Neural progenitor cell (in vitro differentiated cells): ENCODE results near the gene MEF2D. TPM values are rescaled to one million over a fixed set of nuclear protein-coding genes. Genes with fewer than 3 reads are reported as not detected.

Experiments
- DNase-seq: peaks from one replicate; pipeline ENCODE4 v3.0.0-alpha.2; 2016; ENCODE audit warnings: low spot score
- H2AFZ ChIP-seq: fragments of 200-600 bp; sonication (generic); replicated peaks from 2 replicates; pipeline ENCODE4 v1.6.1; 2016; ENCODE audit warnings: antibody characterized with exemption
- H3F3A ChIP-seq: fragments of 200-600 bp; sonication (generic); 2 replicates; pipeline ENCODE4 v1.6.1; 2016; ENCODE audit warnings: antibody characterized with exemption, low read depth
- H3K27ac ChIP-seq: fragments of 200-600 bp; sonication (generic); 2 replicates; pipeline ENCODE4 v1.5.1; 2016; ENCODE audit warnings: mild to moderate bottlenecking
- H3K27me3 ChIP-seq: fragments of 200-600 bp; sonication (generic); 2 replicates; pipeline ENCODE4 v1.6.1; 2016; ENCODE audit warnings: mild to moderate bottlenecking, moderate library complexity
- H3K36me3 ChIP-seq: fragments of 200-600 bp; sonication (generic); 2 replicates; pipeline ENCODE4 v1.5.1; 2016
- H3K4me1 ChIP-seq: fragments of 200-600 bp; sonication (generic); 2 replicates; pipeline ENCODE4 v1.6.1; 2016; ENCODE audit warnings: mixed run types
- H3K4me2 ChIP-seq: fragments of 200-600 bp; sonication (generic); 2 replicates; pipeline ENCODE4 v1.6.1; 2016
- H3K4me3 ChIP-seq: fragments of 200-600 bp; sonication (generic); 2 replicates; pipeline ENCODE4 v1.5.1; 2016
- H3K79me2 ChIP-seq: fragments of 200-600 bp; sonication (generic); 2 replicates; pipeline ENCODE4 v1.6.1; 2016; ENCODE audit warnings: low read depth
- H3K9ac ChIP-seq: fragments of 200-600 bp; sonication (generic); 2 replicates; pipeline ENCODE4 v1.6.1; 2016
- H3K9me3 ChIP-seq: fragments of 200-600 bp; sonication (generic); 2 replicates; pipeline ENCODE4 v1.5.1; 2016; ENCODE audit warnings: low read depth
- H4K20me1 ChIP-seq: fragments of 200-600 bp; sonication (generic); 2 replicates; pipeline ENCODE4 v1.6.1; 2016; ENCODE audit warnings: low read depth
- H3K27ac Mint-ChIP-seq: 3 replicates; pipeline ENCODE4 v1.8.0; 2021; ENCODE audit warnings: mixed read lengths
- H3K27me3 Mint-ChIP-seq: 2 replicates; pipeline ENCODE4 v1.8.0; 2022; ENCODE audit warnings: low read depth, mild to moderate bottlenecking, inconsistent platforms, moderate library complexity, mixed read lengths; ENCODE audit not compliant: insufficient read depth
- H3K36me3 Mint-ChIP-seq: 3 replicates; pipeline ENCODE4 v1.8.0; 2021; ENCODE audit warnings: mixed read lengths
- H3K4me1 Mint-ChIP-seq: 3 replicates; pipeline ENCODE4 v1.8.0; 2021; ENCODE audit warnings: mixed read lengths
- H3K4me3 Mint-ChIP-seq: 3 replicates; pipeline ENCODE4 v1.8.0; 2021; ENCODE audit warnings: mild to moderate bottlenecking, moderate library complexity, mixed read lengths
- H3K9me3 Mint-ChIP-seq: 3 replicates; pipeline ENCODE4 v1.8.0; 2020; ENCODE audit warnings: mixed read lengths
- CTCF ChIP-seq: fragments of 200-600 bp; sonication (generic); IDR thresholded peaks from 2 replicates; pipeline ENCODE4 v1.5.1; 2017; ENCODE audit warnings: antibody characterized with exemption, mild to moderate bottlenecking
- EZH2 ChIP-seq: fragments of 200-600 bp; sonication (generic); IDR thresholded peaks from 2 replicates; pipeline ENCODE4 v1.6.1; 2017; ENCODE audit warnings: antibody characterized with exemption, mild to moderate bottlenecking, moderate library complexity
- EZH2phosphoT487 ChIP-seq: fragments of 200-600 bp; sonication (generic); IDR thresholded peaks from 2 replicates; pipeline ENCODE4 v1.6.1; 2017; ENCODE audit warnings: antibody characterized with exemption
- total RNA-seq: library from RNA; depleted of rRNA; stranded (reverse); fragments of >200 nt; gene quantifications from 2 replicates; pipeline ENCODE4 v1.2.3, GENCODE V29; 2015; ENCODE audit warnings: low replicate concordance

MEF2D gene
- total RNA-seq, 1 donor from 2014 or later = 1.8 TPM

DNA sequence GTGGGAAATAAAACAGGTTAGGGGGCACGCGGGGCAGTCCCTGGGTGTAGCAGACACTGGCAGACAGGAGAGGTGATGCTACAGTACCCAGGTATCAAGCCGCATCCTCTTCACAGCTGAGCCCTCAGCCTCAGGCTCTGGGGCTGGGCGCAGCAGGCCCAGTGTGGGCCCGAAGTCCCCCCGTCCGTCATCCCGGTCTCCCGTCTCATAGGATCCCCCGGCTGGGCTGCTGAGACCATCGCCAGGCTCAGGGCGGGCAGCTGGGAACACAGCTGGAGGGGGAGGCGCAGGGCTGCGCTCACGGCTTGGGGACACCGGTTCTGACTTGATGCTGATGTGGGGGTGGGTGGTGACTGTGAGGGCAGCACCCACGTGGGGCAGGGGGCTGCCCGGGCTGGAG is 32.7 kb downstream of the MEF2D start:
- Histone ChIP-seq H3K9ac (no peak overlapping the region), H2AFZ (no peak overlapping the region), H3K79me2 (no peaks in the 10 kb centered on the region), H3K36me3 (no peaks in the 10 kb centered on the region), H3K27me3 (no peaks in the 10 kb centered on the region), H4K20me1 (no peaks in the 10 kb centered on the region), H3K9me3 (no peaks in the 10 kb centered on the region), H3K4me1 (no peaks in the 10 kb centered on the region), H3K4me3 (no peak overlapping the region), H3K4me2 (no peak overlapping the region), H3F3A (no peaks in the 10 kb centered on the region), H3K27ac (no peak overlapping the region)
- H3K27ac Mint-ChIP-seq = no peak overlapping the region
- peaks cover 2% of the 10 kb centered on the region for H3K4me1 Mint-ChIP-seq
- no peak for DNase-seq
- H3K36me3 Mint-ChIP-seq = peaks cover 6% of the 10 kb centered on the region
- TF ChIP-seq CTCF = no peak
- TF ChIP-seq EZH2 = no peak
- no peak for TF ChIP-seq EZH2phosphoT487
- H3K27me3 Mint-ChIP-seq = peaks cover 7% of the 10 kb centered on the region
- peak overlapping the region; percentile 20 for H3K4me3 Mint-ChIP-seq
- H3K9me3 Mint-ChIP-seq = no peaks in the 10 kb centered on the region

GRCh38 chr1:156467385-156467784 is 33.2 kb downstream of the MEF2D start:
- no peak overlapping the region for H3K4me3 ChIP-seq
- Mint-ChIP-seq H3K4me3 (no peak overlapping the region), H3K27me3 (peaks cover 7% of the 10 kb centered on the region), H3K9me3 (no peaks in the 10 kb centered on the region), H3K4me1 (peaks cover 2% of the 10 kb centered on the region), H3K36me3 (peaks cover 6% of the 10 kb centered on the region), H3K27ac (no peak overlapping the region)
- H3F3A ChIP-seq = no peaks in the 10 kb centered on the region
- no peaks in the 10 kb centered on the region for H4K20me1 ChIP-seq
- H3K4me1 ChIP-seq = no peaks in the 10 kb centered on the region
- H3K9me3 ChIP-seq = no peaks in the 10 kb centered on the region
- TF ChIP-seq CTCF = no peak
- TF ChIP-seq EZH2phosphoT487 = no peak
- no peaks in the 10 kb centered on the region for H3K79me2 ChIP-seq
- H3K9ac ChIP-seq = no peak overlapping the region
- H3K27me3 ChIP-seq = no peaks in the 10 kb centered on the region
- H3K36me3 ChIP-seq = no peaks in the 10 kb centered on the region
- no peak overlapping the region for H2AFZ ChIP-seq
- no peak overlapping the region for H3K4me2 ChIP-seq
- H3K27ac ChIP-seq = no peak overlapping the region
- no peak for DNase-seq

DNA sequence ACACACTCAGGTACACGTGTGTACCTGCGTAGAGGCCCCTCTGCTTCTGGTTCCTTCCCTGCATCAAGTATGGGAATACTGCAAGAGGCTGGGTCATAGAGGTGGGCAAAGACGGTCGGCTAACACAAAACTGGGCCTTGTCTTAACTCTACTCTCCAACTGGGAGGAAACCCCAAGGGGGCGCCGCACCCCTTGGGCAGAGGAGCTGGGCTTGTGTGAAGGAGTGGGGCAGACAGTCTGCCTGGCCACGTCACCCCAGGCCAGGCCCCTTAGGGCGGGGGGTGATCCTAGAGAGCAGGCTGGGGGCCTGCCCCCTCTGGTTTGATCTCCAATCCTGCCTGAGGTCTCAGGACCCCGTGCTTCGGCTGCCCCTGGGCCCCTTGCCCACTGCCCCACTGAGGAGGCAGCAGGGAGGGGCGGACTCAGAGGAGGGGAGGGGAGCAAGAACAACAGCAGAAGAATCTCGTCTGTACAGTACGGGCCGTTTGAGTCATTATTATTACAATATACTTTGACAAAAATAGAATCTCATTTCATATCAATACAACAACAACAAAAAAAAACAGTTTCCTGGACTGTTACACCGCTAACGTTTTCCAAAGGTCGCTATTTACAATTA is 34.7 kb downstream of the MEF2D start:
- no peaks in the 10 kb centered on the region for H3K79me2 ChIP-seq
- H3F3A ChIP-seq = no peaks in the 10 kb centered on the region
- H3K27ac ChIP-seq = no peak overlapping the region
- H3K9ac ChIP-seq = no peak overlapping the region
- peak overlapping the region; percentile 84 for H3K27ac Mint-ChIP-seq
- H3K4me2 ChIP-seq = no peak overlapping the region
- TF ChIP-seq CTCF (peak; percentile 53), EZH2 (no peak)
- H3K36me3 Mint-ChIP-seq = peaks cover 6% of the 10 kb centered on the region
- H4K20me1 ChIP-seq = no peaks in the 10 kb centered on the region
- peaks cover 2% of the 10 kb centered on the region for H3K4me1 Mint-ChIP-seq
- H3K27me3 Mint-ChIP-seq = peaks cover 10% of the 10 kb centered on the region
- DNase-seq = peak; percentile 60
- no peak overlapping the region for H2AFZ ChIP-seq
- no peaks in the 10 kb centered on the region for H3K4me1 ChIP-seq
- H3K4me3 ChIP-seq = no peak overlapping the region
- no peak overlapping the region for H3K4me3 Mint-ChIP-seq
- H3K36me3 ChIP-seq = no peaks in the 10 kb centered on the region
- H3K9me3 ChIP-seq = no peaks in the 10 kb centered on the region
- H3K27me3 ChIP-seq = no peaks in the 10 kb centered on the region
- H3K9me3 Mint-ChIP-seq = no peaks in the 10 kb centered on the region
